NCI-H187 (cell line): Measurements from ENCODE around the gene ZNF541.
"Not testable (repeated sequence)": the region's sequence is repeated elsewhere in the genome, so short reads cannot be mapped to it uniquely, and the experiment has no call there.

Source experiments
- DNase-seq, 2 experiments: peaks; one replicate each; lab custom pipeline; 2025; lab: John Stamatoyannopoulos, UW

ZNF541 gene

GRCh38 chr19:47600246-47601179 is 27.6 kb upstream of the ZNF541 start:
- peak; percentile 99 to 100 for DNase-seq

DNA sequence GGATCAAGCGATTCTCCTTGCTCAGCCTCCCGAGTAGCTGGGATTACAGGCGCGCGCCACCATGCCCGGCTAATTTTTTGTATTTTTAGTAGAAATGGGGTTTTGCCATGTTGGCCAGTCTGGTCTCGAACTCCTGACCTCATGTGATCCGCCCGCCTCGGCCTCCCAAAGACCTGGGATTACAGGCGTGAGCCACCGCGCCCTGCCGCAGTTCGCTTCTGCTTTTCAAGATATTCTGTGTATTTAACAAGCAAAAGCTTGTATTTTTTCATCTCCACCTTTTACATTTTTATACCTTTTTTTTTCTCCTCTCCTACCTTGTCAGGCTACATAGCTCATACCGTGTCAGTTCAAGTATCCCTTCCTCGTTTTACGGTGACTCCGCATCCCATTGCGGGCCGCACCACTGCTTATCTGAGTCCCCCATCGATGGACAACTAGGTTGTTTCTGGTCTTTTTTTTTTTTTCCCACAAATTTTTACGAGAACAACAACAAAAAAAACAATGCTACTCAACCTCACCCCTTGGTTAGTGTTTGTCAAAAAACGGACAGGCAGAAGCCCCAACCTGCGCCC is 26.8 kb upstream of the ZNF541 start:
- not testable (repeated sequence) for DNase-seq

DNA sequence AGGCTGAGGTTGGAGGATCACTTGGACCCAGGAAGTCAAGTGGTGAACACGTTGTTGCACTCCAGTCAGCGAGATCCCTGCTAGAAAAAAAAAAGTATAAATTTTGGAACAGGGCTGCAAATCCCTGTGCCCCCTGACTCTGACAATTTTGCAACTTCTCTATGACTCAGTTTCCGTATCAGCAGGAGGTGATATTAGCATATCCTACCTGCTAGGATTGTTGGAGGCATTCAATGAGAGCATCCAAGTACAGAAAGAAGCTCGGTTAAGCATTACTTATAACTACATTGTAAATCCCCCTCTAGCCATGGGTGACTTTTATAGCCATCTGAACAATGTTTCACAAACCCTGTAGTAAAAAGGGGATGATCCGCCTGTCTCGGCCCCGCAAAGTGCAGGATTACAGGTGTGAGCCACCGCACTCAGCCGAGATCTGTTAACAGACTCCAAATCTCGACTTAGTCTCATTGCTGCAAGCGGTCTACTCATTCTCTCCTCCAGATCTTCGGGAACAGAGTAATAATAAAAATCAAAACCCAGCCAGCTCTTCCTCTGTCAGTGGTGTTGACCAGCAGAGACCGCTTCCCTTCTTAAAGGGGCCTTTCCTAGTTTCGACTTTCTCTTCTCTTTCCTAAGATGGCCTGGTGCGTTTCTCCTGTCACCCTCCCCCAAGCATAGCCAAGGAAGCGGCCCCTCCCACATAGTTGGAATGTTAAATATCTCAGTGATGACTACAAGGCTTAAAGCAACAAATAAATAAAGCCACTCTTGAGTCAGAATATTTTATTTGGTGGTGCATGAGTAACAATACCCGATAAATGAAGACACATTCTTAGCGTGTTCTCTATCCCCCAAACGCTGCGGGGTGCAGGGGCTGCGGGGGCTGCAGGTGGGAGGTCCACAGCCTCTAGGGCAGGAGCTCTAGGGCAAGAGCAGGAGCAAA is 25.7 kb upstream of the ZNF541 start:
- DNase-seq, result no peak

DNA sequence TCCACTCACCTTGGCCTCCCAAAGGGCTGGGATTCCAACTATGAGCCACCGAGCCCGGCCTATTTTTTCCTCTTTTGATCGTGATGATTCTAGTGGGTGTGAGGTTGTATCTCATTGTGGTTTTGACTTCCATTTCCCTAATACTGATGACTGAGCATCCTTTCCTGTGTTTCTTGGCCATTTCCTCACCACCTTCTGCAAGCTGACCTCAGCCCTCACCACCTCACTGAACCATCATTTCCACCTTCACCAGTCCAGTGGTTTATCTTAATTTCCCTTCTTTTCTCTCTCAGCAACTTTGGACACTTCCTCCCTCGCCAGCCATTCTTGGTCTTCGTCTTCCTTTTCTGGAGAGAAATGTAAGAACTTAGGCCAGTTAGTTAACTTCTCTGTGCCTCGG is 23.0 kb upstream of the ZNF541 start:
- no peak for DNase-seq

- no peak for DNase-seq
These were observed 20.9 kb upstream of the ZNF541 start for GRCh38 chr19:47593860-47594259.

DNA sequence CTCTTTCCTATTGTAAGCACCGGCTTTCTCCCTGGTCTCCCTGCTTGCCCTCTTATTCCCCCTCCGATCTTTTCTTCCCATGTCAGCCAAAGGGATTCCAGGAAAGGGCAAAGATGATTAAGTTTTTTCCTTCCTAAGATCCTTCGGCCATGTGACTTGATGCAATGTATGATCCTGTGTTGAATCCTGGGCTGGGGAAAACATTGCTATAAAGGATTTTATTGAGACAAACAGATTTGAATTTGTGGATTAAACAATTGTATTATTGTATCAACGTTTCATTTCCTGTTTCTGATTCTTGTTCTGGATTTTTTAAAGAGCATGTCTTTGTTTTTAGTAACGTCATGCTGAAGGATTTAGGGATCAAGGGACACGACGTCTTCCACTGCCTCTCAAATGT is 16.9 kb upstream of the ZNF541 start:
- DNase-seq, result no peak

DNA sequence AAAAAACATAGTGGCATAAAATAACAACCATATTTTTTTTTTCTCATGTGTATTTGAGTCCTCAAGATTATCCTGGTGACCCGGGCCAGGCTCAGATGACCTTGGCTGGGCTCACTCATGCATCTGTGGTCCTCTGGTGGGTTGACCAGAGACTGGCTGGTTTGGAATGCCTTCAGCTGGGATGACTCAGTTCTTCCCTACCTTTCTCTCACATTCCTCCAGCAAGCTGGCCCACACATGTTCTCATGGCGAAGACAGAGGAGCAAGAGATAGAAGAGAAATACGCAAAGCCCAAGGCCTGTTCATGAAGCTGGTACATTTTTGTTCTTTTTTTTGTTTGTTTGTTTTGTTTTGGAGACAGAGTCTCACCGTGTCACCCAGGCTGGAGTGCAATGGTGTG is 14.3 kb upstream of the ZNF541 start:
- DNase-seq, result no peak

GRCh38 chr19:47583161-47583560 is 10.2 kb upstream of the ZNF541 start:
- DNase-seq, result not testable (repeated sequence)

DNA sequence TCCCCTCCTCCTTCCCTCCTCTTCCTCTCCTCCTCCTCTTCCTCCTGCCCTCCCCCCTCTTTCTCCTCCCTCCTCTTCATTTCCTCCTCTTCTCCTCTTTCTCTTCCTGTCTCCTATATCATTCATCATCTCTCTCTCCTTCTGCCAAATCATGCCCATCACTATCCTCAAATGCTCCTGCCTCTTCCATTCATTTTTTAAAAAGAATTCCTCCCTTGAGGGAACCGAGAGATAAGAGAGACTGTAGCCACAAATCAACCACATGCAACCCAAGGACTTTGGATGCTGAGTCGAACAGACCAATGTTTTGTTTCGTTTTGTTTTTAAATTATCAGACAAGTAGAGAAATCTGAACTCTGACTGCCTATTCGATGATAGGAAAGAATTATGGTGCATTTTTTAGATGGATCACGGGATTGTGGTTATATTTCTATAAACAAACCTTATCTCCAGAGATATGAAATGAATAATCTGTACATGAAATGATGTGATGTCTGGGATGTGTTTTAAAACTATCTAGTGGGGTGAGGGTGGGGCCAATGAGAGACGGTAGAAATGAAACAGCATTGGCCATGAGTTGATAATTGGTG is 9.5 kb upstream of the ZNF541 start:
- DNase-seq, result no peak

GRCh38 chr19:47581605-47582319 is 8.8 kb upstream of the ZNF541 start:
- no peak for DNase-seq

- DNase-seq, result no peak
These were observed 7.4 kb upstream of the ZNF541 start for GRCh38 chr19:47580397-47580796.

GRCh38 chr19:47572635-47573034 is 313 bp downstream of the ZNF541 start:
- no peak for DNase-seq

GRCh38 chr19:47569331-47569730 is 3.6 kb downstream of the ZNF541 start:
- DNase-seq, result no peak

GRCh38 chr19:47564081-47564480 is 8.9 kb downstream of the ZNF541 start:
- no peak for DNase-seq

GRCh38 chr19:47561440-47562057 is 11.4 kb downstream of the ZNF541 start:
- DNase-seq, result no peak

- DNase-seq, result no peak
These were observed 11.9 kb downstream of the ZNF541 start for GRCh38 chr19:47560999-47561398.

GRCh38 chr19:47550129-47550528 is 22.8 kb downstream of the ZNF541 start:
- no peak for DNase-seq

GRCh38 chr19:47549261-47549862 is 23.6 kb downstream of the ZNF541 start:
- DNase-seq, result peak; percentile 12 to 24

GRCh38 chr19:47547199-47547598 is 25.7 kb downstream of the ZNF541 start:
- DNase-seq, result no peak
